Thoracic aorta (tissue), 2 donors: ENCODE measurements around the gene SGO2. TPM values are rescaled to one million over a fixed set of nuclear protein-coding genes. Genes with fewer than 3 reads are reported as not detected.

ENCODE experiments used
- ATAC-seq: fragments of 150-250 bp; one replicate; pipeline ENCODE4 v1.8.0; 2017; ENCODE audit warnings: low read depth; ENCODE audit not compliant: insufficient number of reproducible peaks, low FRiP score
- DNase-seq: peaks from one replicate; pipeline ENCODE4 v3.0.0-alpha.2; 2020; ENCODE audit warnings: low spot score
- H3K27ac ChIP-seq, 2 donors: fragments of 200-600 bp; sonication (generic); 1 replicate in 1 of 2; 2 replicates in 1 of 2; pipeline ENCODE4 v1.5.1; 2016; ENCODE audit warnings: mild to moderate bottlenecking in 2 of 2, moderate library complexity in 2 of 2
- H3K27me3 ChIP-seq: fragments of 200-600 bp; sonication (generic); replicated peaks from 2 replicates; pipeline ENCODE4 v1.6.0; 2016; ENCODE audit warnings: mild to moderate bottlenecking; ENCODE audit not compliant: insufficient read depth
- H3K36me3 ChIP-seq: fragments of 200-600 bp; sonication (generic); one replicate; pipeline ENCODE4 v1.5.1; 2016
- H3K4me1 ChIP-seq, 2 donors: fragments of 200-600 bp; sonication (generic); 1 replicate in 1 of 2; 2 replicates in 1 of 2; pipeline versions ENCODE4 v1.5.1 to v1.6.0; 2016; ENCODE audit warnings: low read depth in 2 of 2, mild to moderate bottlenecking in 1 of 2; ENCODE audit not compliant: control insufficient read depth in 1 of 2
- H3K4me3 ChIP-seq: fragments of 200-600 bp; sonication (generic); 2 replicates; pipeline ENCODE4 v1.5.1; 2016; ENCODE audit warnings: mild to moderate bottlenecking
- H3K9me3 ChIP-seq: fragments of 200-600 bp; sonication (generic); 2 replicates; pipeline ENCODE4 v1.5.1; 2016
- total RNA-seq, 2 donors: library from RNA; depleted of rRNA; stranded (reverse); fragments of >200 nt; gene quantifications; one replicate each; pipeline versions ENCODE4 v1.1.0 to v1.2.3, GENCODE V29; 2016
- TF ChIP-seq, protein P1 (sequence below): fragments of 200-600 bp; sonication (generic); IDR thresholded peaks from one replicate; pipeline ENCODE4 v1.5.1; 2019; ENCODE audit warnings: antibody characterized with exemption

Gene SGO2
- total RNA-seq, 2 donors from 2014 or later, result 0.54 to 2.6 TPM

DNA sequence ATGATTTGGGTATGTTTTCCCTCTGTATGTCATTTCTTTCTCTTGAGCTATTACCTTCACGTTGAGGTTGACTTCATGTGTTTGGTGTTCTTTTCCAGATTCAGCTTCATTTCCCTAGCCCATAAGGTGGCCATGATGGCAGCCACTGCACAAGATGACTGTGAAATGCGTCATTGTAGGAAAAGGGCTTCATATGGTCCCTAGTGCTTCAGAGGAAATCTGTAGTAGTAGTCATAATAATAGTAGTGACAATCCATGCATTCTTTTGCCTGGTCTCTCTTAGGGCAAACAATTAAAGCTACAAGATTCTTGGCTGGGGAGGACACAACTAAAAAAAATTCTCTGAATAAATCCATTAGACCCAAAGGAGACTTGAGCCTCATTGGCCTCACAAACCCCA, 88.2 kb downstream of the SGO2 start:
- ATAC-seq, result no peak

GRCh38 chr2:200615247-200615646, 89.2 kb downstream of the SGO2 start:
- no peak for ATAC-seq
- peaks cover 0 to 6% of the 10 kb centered on the region in 2 donors for H3K4me1 ChIP-seq
- H3K4me3 ChIP-seq, result no peak overlapping the region
- DNase-seq, result no peak
- no peaks in the 10 kb centered on the region for H3K9me3 ChIP-seq
- H3K36me3 ChIP-seq, result no peaks in the 10 kb centered on the region
- TF ChIP-seq, protein P1, sequence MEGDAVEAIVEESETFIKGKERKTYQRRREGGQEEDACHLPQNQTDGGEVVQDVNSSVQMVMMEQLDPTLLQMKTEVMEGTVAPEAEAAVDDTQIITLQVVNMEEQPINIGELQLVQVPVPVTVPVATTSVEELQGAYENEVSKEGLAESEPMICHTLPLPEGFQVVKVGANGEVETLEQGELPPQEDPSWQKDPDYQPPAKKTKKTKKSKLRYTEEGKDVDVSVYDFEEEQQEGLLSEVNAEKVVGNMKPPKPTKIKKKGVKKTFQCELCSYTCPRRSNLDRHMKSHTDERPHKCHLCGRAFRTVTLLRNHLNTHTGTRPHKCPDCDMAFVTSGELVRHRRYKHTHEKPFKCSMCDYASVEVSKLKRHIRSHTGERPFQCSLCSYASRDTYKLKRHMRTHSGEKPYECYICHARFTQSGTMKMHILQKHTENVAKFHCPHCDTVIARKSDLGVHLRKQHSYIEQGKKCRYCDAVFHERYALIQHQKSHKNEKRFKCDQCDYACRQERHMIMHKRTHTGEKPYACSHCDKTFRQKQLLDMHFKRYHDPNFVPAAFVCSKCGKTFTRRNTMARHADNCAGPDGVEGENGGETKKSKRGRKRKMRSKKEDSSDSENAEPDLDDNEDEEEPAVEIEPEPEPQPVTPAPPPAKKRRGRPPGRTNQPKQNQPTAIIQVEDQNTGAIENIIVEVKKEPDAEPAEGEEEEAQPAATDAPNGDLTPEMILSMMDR, result no peak
- no peak overlapping the region for H3K27ac ChIP-seq
- H3K27me3 ChIP-seq, result no peaks in the 10 kb centered on the region

More for the DNA sequence above, 88.2 kb downstream of the SGO2 start:
- TF ChIP-seq, protein P1, result no peak
- Histone ChIP-seq H3K4me3 (no peak overlapping the region), H3K27ac (no peak overlapping the region), H3K36me3 (no peaks in the 10 kb centered on the region), H3K4me1 (peaks cover 0 to 3% of the 10 kb centered on the region in 2 donors), H3K9me3 (no peaks in the 10 kb centered on the region), H3K27me3 (no peaks in the 10 kb centered on the region)
- DNase-seq, result no peak

GRCh38 chr2:200616193-200616592, 90.2 kb downstream of the SGO2 start:
- Histone ChIP-seq H3K36me3 (no peaks in the 10 kb centered on the region), H3K27me3 (no peaks in the 10 kb centered on the region), H3K9me3 (no peaks in the 10 kb centered on the region), H3K4me1 (peaks cover 0 to 6% of the 10 kb centered on the region in 2 donors), H3K4me3 (no peak overlapping the region), H3K27ac (no peak overlapping the region)
- DNase-seq, result no peak
- TF ChIP-seq, protein P1, result no peak
- ATAC-seq, result no peak

GRCh38 chr2:200616656-200617055, 90.6 kb downstream of the SGO2 start:
- Histone ChIP-seq H3K9me3 (no peaks in the 10 kb centered on the region), H3K4me3 (no peak overlapping the region), H3K27me3 (no peaks in the 10 kb centered on the region), H3K4me1 (peaks cover 0 to 6% of the 10 kb centered on the region in 2 donors), H3K36me3 (no peaks in the 10 kb centered on the region), H3K27ac (no peak overlapping the region)
- TF ChIP-seq, protein P1, result no peak
- ATAC-seq, result no peak
- DNase-seq, result no peak

GRCh38 chr2:200617156-200618053, 91.4 kb downstream of the SGO2 start:
- H3K27me3 ChIP-seq, result no peaks in the 10 kb centered on the region
- no peaks in the 10 kb centered on the region for H3K9me3 ChIP-seq
- no peak overlapping the region for H3K4me3 ChIP-seq
- H3K27ac ChIP-seq, result no peak overlapping the region
- H3K36me3 ChIP-seq, result no peaks in the 10 kb centered on the region
- no peak for DNase-seq
- TF ChIP-seq, protein P1, result no peak
- peaks cover 0 to 6% of the 10 kb centered on the region in 2 donors for H3K4me1 ChIP-seq
- ATAC-seq, result no peak
